ENCODE measurements around the gene RELB.

DNA sequence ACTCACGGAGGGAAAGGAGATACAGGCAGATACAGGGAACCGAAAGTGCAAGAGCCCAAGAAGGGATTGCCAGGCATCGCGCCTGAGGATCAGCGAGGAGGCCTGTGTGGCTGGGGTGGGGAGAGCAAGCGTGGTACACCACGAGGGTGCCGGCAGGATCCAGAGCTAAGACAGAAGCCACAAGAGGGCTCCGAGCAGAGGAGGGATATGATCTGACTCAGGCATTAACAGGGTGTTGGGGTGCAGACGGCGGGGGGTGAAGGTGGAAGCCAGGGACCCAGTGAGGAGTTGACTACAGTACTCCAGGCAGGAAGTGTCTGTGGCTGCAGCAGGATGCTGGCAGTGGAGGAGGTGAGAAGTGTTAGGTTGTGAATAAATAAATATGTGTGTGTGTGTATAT lies 86.3 kb downstream of the RELB start:
- TF ChIP-seq, protein P1, sequence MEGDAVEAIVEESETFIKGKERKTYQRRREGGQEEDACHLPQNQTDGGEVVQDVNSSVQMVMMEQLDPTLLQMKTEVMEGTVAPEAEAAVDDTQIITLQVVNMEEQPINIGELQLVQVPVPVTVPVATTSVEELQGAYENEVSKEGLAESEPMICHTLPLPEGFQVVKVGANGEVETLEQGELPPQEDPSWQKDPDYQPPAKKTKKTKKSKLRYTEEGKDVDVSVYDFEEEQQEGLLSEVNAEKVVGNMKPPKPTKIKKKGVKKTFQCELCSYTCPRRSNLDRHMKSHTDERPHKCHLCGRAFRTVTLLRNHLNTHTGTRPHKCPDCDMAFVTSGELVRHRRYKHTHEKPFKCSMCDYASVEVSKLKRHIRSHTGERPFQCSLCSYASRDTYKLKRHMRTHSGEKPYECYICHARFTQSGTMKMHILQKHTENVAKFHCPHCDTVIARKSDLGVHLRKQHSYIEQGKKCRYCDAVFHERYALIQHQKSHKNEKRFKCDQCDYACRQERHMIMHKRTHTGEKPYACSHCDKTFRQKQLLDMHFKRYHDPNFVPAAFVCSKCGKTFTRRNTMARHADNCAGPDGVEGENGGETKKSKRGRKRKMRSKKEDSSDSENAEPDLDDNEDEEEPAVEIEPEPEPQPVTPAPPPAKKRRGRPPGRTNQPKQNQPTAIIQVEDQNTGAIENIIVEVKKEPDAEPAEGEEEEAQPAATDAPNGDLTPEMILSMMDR (conservative IDR thresholded peaks at IDR 0.05; ENCODE audit: low read depth, low read length): no peak
- TF ChIP-seq EZH2 (IDR thresholded peaks at IDR 0.05; ENCODE audit: low read length, unreplicated experiment) (no peak), EZH2phosphoT487 (IDR thresholded peaks at IDR 0.05; ENCODE audit: borderline replicate concordance, low read length) (no peak)
